Astrocyte of the hippocampus (primary cell): Measurements from ENCODE around the gene TJP3.
"Not testable (repeated sequence)": the region's sequence is repeated elsewhere in the genome, so short reads cannot be mapped to it uniquely, and the experiment has no call there.

Experiments used
- DNase-seq: peaks from one replicate; pipeline ENCODE4 v3.0.0; 2011; ENCODE audit warnings: low read depth, low spot score

TJP3 gene

GRCh38 chr19:3708207-3708931 lies at the start of gene TJP3:
TJP3 (plus strand) TSS chr19:3708384; CDS start chr19:3728433, 20,049 bp downstream.
- peak; percentile 58 for DNase-seq

DNA sequence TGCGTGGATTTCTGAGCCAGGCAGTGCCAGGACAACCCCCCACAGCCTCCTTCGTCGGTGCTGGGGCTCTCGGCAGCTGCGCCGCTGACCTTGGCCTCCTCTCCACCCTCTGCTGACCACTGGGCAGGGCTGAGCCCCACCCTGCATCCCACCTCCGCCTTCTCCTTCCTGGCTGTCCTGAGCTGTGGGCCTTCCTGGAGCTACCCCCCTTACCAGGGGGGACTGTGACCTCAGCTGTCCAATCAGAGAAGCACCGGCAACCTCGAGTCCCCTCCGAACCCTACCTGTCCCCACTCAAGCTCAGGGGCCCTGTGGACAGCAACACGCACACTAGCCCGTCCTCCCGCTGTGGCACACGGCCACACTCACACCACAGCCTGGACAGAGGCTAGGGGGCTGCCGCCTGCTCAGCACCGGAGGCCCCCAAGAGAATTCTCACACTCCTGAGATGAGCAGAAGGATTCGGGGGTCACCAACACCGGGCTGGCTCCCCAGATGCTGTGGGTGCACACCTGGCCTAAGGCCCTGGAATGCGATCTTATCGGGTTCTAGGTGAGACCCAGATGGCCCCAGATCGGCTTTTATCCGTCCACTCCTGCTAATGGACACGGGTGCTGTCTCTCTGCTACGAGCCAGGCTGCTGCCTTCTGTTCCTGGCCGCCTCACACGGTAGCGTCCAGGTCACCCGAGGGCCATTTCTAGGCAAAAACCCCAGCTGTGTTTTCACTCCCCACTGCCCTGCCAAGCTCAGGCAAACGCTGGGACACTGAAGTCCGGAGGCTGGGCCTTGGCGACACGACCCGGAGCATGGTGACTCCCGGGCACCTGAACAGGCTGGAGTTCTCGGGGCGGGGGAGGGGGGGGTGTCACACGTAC lies 49.1 kb upstream of the TJP3 start:
- no peak for DNase-seq

GRCh38 chr19:3659746-3660112 lies 48.5 kb upstream of the TJP3 start:
- DNase-seq = no peak

DNA sequence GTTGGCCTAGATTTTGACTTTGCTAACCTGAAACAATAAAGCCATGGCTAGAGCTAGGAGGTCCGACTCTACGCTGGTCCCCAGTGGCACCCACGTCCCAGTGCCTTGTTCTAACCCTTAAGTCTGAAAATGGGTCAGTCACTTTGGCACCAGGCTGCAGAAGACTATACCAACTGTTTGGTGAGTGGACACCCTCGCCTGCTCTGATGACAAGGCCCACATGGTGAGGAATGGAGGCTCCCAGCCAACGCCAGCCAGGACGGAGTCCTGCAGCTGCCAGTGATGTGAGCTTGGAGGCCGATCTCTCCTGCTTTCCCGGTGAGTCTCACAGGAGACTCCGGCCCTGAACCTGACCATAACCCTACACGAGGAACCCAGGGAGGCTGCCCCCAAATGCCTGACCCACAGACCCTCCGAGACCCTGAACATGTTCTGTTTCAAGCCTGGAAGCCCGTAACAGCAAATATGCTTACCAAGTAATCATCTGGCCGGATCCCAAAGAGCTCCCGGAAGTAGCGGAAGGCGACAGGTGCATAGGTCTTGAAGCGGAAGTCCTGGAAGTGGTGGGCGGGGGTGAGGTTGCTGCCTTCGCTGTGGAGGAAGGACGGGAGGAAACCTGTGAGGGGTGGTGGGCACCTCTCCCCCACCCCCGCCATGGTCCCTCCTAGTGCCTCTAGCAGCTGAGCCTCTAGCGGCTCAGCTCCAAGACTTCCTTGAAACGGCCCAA lies 47.5 kb upstream of the TJP3 start:
- no peak for DNase-seq

DNA sequence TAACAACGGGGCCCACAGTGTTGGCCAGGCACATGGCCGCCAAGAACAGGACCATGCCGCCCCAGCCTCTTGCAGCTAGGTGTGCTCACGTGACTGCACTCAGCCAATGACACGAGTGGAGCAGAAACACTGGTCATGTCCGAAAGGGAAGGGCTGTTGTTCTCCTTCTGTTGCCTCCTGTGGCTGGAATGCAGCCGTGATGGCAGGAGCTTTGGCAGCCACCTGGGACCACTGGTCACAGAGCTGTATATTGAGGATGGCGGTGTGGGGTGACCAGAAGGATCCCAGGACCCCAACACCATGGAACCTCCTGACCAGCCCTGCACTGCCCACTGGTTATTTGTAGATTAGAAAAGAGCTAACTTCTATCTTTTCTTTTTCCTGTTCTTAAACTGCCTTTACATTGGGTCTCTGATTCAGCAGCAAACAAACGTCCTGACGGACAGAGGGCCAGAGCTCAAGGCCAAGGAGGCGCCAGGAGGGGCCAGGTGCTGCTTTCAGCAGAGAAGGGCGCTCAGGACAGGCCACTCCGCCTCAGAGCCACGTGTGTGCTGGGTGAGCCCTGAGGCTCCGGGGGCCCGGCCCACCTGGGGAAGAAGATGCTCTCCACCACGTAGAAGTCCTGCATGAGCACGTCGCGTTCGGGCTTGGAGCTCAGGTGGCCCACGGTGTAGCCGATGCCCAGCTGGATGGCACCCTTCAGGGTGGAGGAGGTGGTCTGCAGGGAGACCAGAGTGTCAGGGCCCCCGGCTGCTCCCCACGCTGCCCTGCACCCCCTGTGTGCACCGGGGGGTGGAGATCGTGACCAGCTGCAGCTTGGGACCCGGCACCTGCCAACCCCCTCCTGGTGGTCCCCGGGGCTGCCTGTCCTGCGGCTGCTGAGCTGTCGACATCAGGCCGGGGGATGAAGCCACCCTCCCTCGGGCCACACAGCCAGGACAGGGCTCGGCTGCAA lies 46.6 kb upstream of the TJP3 start:
- DNase-seq = no peak

DNA sequence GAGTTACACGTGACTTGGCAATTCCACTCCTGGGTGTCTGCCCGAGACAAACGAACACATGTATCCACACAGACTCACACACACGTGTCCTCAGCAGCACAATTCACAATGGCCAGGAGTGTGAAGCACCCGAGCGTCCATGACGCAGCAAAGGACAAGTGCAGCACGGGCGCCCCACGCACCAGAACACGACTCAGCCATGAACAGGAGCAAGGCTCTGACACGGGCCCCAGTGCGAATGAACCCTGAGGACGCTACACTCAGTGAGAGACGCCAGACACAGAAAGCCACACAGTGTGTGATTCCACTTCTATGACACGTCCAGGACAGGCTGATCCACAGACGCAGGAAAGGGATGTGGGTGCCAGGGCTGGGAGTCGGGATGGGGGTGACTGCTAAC lies 44.3 kb upstream of the TJP3 start:
- no peak for DNase-seq

DNA sequence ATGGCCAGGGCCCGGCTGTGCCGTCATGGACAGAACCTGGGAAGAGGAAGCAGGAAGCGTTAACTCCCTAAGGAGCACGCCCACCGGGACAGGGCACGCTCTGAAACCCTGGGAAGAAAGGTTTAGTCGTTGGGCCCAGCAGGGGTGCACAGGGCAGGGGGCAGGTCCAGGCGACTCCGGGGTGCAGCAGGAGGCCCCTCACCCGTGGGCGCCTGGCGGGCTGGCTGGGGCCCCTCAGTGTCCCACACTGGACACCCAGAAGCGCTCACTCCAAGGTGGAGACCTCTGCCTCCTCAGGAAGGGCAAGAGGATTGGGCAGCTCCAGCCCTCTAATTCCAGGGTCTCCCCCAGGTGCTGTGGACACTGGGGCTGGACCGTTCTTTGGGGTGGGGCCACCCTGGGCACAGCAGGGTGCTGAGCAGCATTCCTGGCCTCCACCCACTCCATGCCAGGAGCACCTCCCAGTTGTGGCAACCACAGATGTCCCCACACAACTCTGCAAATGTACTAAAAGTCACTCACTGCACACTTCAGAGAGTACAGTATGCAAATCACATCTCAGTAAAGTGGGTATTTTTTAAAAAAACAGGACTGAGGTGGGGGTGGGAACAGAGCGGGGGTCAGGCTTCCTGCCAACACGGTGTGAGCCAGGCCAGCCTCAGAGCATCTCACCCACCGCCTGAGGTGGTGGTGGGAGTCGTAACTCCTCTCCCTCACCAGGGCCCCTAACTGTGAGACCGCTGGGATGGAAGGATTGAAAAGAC lies 43.1 kb upstream of the TJP3 start:
- no peak for DNase-seq

DNA sequence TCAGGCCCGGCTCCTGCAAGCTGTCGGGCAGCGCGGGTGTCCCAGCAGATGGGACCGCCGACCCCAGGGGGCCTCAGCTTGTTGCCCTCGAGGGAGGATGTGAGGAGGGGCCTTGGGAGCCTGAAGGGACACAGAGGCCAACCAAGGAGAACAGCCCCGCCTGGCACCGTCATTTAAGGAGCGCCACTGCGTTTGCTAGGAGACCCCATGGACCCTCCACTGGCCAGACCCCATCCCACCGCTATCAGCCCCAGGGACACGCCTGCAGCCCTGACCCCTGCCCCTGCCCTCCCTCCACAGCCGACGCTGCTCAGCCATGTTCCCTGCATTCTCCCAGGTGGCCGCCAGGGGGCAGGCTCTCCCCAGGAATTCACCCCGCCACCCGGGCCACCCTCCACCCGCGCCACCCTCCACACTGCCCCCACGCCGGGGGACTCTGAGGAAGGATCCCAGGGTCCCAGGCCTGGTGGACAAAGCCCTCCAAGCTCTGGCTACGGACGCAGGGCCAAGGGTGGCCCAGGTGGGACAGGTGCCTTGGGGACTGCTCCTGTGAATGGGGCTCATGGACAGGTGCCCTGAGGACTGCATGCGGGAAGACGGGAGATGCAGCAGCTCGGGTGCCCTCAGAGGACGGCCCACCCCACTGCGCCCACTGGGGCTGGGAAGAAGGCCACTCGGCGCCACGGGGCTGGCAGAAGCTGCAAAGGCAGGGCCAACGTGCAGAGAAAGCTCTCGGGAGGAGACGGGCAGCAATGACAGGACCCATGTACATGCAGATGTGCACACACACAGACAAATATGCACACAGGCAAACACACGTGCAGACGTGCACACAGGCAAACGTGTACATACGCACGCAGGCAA lies 42.3 kb upstream of the TJP3 start:
- DNase-seq = peak; percentile 70

DNA sequence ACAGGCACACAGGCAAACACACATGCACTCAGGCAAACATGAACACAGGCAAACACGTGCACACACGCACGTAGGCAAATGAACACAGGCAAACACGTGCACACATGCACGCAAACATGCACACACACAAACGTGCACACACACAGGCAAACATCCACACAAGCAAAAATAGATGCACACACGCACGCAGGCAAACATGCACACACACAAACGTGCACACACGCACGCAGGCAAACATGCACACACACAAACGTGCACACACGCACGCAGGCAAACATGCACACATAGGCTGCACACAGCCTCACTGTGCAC lies 41.7 kb upstream of the TJP3 start:
- DNase-seq = not testable (repeated sequence)

DNA sequence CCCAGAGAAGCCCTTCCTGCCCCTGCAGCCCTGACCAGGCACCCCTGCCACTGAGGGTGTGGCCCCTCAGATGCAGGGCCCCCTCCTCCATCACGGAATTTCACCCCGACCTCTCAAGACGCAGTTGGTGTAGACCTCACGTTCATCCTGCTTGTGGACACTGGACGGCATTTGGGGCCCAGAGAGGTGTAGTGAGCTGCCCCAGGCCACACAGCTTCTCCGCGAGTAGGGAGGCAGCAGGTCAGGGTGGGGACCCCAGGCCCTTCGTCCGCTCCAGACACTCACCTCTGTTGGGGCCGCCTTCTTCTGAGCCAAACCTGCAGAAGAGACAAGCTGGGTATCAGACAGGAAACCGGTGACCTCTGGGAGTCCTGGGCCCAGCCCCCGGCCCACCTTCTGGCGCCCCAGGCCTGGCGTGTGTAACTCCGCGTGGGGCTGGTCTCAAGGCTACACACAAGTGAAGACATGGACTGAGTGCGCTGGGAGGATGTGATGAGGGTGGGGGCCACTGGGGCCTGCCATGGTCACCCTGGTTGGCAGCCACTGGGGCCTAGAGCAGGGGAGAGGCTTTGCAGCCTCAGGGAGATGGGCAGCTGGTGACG lies 41.0 kb upstream of the TJP3 start:
- DNase-seq = no peak

GRCh38 chr19:3667766-3668165 lies 40.4 kb upstream of the TJP3 start:
- no peak for DNase-seq

GRCh38 chr19:3668331-3669081 lies 39.7 kb upstream of the TJP3 start:
- DNase-seq = no peak

DNA sequence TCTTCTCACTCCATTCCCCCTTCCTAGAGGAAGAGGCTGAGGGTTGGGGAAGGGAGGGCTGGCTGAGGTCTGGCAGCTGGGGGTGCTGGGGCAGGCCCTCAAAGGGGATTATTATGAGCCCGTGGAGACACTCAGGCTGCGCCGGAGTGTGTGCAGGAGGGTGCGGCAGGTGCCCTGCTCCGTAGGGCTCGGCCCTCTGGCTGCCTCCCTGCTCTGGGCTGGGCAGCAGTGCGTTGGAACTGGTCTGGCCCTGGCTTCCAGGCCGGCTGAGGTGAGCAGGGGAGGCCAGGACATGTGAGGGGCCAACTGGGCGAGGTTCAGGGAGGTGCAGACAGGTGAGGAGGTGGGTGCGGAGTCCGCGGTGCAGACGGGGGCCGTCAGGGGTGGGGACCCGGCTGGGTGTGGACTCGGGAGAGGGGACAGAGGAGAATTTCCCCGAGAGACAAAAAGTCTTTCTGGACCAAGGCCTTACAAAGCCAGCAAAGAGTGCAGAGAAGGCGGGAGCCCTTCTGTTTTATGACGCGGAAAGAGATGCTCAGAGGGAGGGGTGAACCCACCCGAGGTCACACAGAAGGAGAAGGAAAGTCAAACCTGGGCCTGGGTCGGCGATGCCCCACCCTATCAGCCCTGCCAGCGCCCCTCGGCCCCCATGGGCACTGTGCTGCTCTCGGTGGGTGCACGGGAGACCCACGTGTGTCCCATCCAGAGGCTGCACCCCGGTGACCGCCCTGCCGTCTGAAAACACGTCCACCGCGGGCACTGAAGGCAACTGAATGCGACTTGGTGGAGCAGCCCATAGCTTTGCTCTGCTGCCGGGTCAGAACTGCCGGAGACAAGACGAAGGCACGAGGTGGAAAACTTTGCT lies 38.9 kb upstream of the TJP3 start:
- DNase-seq = no peak

- peak; percentile 88 for DNase-seq
Measured at GRCh38 chr19:3669947-3670795, 38.0 kb upstream of the TJP3 start.

DNA sequence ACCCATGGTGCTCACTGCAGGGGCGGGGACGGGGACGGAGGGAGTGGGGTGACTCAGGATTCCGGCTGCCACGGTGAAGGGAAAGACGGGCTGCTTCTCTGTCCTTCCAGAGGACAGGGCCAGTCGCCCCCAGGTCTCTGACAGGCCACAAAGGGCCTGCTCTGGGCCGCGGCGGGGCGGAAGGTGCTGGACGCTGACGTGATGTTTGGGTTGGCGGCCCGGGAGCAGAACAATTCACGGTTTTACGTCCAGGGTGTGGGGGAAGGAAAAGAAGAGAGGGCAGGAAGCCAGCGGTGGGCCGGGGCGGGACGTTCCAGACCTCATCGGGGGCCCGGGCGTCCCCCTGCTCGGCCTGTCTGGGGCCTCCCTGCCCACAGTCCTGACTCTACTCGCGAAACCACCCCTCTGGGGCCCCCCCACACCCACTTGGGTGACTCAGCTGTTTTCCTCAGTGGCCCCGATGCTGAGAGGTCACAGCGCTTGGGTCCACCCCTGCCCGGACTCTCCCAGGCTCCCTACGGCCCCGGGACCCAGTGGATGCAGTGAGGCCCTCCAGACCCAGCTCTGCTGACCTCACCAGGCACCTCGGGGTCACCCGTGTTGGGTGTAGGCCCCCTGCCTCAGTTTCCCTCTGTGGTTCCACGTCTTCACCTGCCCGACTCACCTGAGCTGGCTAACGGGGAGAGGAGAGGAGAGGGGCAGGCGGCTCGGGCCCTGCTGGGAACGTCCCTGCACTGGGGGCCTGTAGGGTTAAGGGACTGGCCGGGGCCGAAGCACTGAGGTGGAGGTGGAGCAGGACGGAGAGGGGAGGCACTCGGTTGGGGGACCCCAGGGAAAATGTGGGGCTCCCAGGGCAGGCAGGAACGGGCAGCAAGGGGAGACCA lies 37.1 kb upstream of the TJP3 start:
- DNase-seq = peak; percentile 67
